Stimulated activated naive CD4-positive, alpha-beta T cell (primary cell): Measurements from ENCODE around the gene SLC22A23.

Source experiments
- DNase-seq, 6 experiments: peaks; one replicate each; lab custom pipeline; 2025; lab: John Stamatoyannopoulos, UW

Gene SLC22A23

DNA sequence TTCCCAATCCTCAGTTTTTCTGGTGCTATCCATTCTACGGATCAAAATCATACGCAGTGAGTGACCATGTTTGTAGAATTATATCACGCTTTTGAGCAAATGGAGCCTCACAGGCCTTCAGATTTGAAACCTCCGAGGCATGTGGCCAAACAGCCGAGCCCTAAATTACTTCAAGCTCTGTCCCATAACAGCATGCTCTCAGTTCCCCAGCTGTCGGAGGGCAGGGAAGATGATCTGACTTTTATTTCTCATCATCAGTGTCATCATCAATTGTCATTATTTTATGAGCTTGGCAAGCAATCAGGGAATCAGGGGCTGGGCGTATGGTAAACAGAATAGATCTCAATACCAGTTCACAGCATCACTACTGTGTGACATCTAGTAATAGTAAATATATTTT, 124.9 kb downstream of the SLC22A23 start:
- DNase-seq: no peak

GRCh38 chr6:3331494-3331893, 125.4 kb downstream of the SLC22A23 start:
- no peak for DNase-seq

GRCh38 chr6:3330199-3330598, 126.7 kb downstream of the SLC22A23 start:
- DNase-seq: no peak

- DNase-seq: no peak
Measured at GRCh38 chr6:3329393-3330051, 127.3 kb downstream of the SLC22A23 start.

- DNase-seq: no peak
Measured at GRCh38 chr6:3328796-3329195, 128.1 kb downstream of the SLC22A23 start.

DNA sequence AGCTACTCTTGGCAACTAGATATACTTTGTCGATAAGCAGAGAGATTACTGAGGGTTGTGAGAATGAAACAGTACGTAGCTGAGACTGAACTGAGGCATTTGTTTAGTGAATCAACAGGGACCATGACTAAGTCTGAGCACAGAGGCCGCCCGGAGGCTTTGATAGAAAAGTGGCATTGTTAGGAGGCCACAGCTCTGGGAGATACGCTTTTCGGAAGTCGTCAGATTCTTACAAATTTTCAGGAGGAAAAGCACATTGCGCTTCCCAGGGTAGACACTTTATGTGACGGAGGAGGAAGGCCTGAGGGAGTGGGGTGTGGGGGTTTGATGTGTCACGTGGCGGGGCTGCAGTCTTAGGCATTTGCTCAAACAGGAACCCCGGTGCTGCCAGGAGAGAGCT, 128.7 kb downstream of the SLC22A23 start:
- DNase-seq: no peak

DNA sequence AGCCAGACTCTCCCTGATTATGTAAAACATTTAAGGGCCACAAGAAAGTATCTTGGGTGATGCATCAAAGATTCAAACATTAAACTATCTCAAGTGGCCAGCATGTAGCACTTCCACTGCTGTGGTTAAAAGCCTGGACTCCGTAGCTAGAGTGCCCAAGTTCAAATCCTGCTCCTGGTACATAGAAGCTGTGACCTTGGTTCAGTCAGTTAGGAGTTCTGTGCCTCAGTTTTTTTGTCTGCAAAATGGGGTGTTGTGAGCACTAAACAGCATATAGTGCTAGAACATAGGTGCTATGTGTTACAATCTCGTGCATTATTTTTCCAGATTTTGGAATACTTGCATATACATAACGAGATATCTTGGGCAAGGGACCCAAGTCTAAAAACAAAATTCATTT, 129.4 kb downstream of the SLC22A23 start:
- DNase-seq: no peak

DNA sequence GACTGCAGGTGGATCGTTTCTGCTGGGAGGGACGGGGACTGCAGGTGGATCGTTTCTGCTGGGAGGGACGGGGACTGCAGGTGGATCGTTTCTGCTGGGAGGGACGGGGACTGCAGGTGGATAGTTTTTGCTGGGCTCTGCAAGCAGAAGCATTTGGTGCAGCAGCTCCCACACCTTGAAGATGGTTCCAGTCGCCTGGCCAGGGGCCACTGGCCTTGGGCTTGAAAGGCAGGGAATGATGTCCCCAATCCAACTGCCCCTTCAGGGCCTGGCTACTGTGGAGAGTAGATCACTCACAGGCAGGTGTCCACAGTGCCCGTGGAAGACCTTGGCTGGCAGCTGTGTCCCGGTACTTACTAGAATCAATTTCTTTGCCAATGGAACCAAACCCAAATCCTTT, 129.9 kb downstream of the SLC22A23 start:
- DNase-seq: no peak

GRCh38 chr6:3326184-3326971, 130.5 kb downstream of the SLC22A23 start:
- DNase-seq: no peak

- DNase-seq: no peak
Measured at GRCh38 chr6:3325210-3325609, 131.6 kb downstream of the SLC22A23 start.

DNA sequence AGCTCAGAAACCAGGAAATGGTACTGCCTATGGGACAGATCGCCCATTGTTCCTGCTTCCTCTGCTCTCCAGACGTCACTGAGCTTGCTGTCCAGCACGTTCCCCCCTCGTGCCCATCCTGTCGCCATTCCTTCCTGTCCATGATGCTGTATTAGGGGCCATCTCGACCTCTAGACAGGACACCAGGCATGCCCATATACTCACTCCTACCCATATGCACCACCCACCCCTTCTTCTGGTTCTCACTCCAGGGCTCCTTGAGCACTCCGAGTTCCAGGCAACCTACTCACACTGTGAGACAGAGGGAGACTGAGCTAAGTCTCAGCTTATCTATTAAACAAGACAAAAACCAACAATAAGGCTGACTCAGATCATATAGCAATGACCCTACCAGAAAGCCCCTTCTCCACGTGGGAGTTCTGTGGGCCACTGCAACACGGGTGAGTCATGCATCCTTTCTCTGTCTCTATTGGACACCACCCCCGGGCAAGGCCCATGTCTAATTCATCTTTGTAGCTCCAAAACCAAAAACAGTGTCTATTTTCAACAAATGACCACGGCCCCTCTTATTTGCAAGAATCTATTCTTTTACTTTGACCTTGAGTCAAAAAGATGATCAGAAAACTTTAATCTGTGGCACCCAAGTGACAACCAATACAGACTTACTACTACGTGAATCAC, 132.4 kb downstream of the SLC22A23 start:
- DNase-seq: no peak

- DNase-seq: no peak
Measured at GRCh38 chr6:3323696-3324261, 133.1 kb downstream of the SLC22A23 start.

DNA sequence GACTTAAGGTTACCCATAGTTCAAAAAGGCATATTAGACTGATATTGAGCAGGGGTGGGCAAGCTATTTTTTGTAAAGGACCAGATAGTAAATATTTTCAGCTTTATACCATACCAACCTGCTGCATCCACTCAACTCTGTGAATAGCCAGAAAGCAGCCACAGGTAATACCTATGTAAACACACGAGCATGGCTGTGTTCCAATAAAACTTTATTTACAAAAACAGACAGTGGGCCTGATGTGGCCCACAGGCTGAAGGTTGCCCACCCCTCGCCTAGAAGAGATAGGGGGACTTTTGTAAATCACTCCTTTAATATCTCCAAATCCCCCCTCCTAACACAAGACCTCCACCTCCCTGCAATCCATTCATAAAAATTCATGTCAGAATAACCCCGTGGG, 133.7 kb downstream of the SLC22A23 start:
- DNase-seq: no peak

GRCh38 chr6:3322366-3322890, 134.4 kb downstream of the SLC22A23 start:
- no peak for DNase-seq

DNA sequence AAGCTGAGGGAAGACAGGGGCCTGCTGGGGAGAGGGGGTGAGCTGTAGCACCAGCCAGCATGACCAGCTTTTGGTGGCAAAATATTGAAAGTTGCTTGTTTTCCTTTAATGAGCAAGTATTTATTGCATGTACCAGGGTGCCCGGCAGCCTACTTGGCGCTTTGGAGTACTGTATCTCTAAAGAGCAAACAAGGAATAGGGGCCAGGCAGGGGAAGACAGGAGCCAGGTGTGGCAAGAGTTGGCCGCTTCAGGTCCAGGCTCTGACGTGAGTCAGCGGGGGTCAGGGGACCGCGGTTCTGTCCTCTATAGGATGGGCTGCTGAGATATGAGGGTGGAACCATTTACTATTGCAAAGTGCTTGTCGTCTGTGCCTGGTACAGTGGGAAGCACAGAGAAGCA, 135.0 kb downstream of the SLC22A23 start:
- DNase-seq: no peak

- DNase-seq: no peak
Measured at GRCh38 chr6:3321042-3321441, 135.8 kb downstream of the SLC22A23 start.

DNA sequence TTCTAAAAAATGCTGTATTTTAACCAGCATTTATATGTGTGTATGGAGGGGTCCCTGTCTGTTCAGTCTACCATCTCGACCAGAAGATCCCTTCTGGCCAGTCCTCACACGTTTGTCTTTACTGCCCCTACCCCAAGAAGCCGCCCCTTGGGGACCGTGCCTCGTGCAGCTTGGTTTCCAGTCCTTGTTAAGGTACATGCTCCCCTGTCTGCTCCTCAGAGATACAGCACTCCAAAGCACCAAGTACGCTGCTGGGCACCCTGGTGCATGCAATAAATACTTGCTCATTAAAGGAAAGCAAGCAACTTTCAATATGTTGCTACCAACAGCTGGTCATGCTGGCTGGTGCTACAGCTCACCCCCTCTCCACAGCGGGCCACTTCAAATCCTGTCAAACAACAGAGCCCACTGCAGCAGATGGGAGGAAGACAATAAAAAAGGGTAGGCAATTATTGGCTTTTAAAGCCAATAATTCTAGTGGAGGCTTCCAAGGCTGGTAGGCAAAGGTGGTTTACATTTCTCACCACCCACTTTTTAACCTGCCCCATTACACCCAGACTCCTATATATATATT, 136.5 kb downstream of the SLC22A23 start:
- no peak for DNase-seq

- no peak for DNase-seq
Measured at GRCh38 chr6:3319610-3320200, 137.1 kb downstream of the SLC22A23 start.

DNA sequence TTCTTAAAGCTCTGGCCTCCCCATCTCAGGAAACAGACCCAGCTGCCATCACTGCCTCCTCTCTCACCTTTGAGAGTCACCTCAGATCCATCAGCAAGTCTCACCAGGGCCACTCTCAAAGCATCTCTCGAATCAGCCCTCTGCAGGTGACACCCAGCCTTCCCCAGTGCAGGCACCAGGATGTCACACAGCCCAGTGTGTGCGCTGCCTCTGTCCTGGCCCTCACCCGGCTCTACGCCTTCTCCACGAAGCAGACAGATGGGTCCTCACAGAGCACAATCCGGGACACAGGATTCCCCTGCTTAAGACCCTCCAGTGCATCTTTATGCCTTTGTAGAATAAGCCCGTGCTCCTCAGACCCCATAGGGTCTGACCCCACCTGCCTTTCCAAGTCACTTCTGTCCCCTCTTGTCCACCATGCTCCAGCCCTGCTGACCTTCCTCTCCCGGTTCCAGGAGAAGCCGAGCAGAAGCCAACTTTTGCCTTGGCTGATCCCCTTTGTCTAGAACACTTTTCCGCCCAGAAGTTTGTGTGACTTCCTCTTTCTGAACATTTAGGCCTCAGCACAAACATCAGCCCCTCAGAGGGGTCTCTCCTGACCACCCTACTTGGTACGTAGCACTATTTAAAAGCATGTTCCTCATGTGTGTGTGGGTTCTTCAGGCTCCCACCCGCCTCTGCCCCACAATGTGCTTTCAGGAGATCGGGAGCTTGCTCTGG, 137.9 kb downstream of the SLC22A23 start:
- no peak for DNase-seq

GRCh38 chr6:3318226-3318625, 138.6 kb downstream of the SLC22A23 start:
- peak in 3 of 6 experiments; percentile 46 to 49 (median 46) for DNase-seq

DNA sequence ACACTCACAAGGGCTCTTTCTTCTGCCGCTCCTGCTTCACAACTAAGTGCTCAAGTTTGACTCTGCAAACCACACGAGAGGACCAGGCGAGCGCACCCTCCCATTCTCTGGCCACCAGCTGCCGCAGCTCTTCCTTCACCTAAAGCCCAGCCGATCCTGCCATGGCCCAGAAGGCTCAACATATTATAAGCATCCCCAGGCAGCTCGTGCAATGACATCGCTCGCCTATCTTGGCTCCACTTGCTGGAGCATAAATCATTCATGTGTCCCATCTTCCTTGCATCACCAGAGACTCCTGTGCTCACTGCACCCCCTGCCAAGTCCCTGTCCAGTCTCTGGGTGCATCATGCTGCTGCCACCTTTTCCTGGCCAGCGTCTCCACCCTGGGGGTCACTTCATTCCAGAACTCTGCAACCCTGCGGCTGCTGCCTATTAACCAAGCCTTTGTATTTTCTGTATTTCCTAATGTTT, 139.1 kb downstream of the SLC22A23 start:
- no peak for DNase-seq
